Transverse colon (tissue), 4 donors: ENCODE measurements around the gene PCYT1A. TPM values are rescaled to one million over a fixed set of nuclear protein-coding genes. Genes with fewer than 3 reads are reported as not detected.

ENCODE experiments used
- DNase-seq: peaks from one replicate; pipeline ENCODE4 v3.0.0-alpha.2; 2019
- H3K27ac ChIP-seq, 4 donors: fragments of 200-600 bp; sonication (generic); 2 replicates each; pipeline ENCODE4 v1.5.1; 2016 to 2018; ENCODE audit warnings: inconsistent platforms in 4 of 4
- H3K27me3 ChIP-seq: fragments of 200-600 bp; sonication (generic); 2 replicates; pipeline ENCODE4 v1.5.1; 2017; ENCODE audit warnings: inconsistent platforms
- H3K36me3 ChIP-seq, 4 donors: fragments of 200-600 bp; sonication (generic); 2 replicates each; pipeline ENCODE4 v1.5.1; 2017 to 2019; ENCODE audit warnings: inconsistent platforms in 4 of 4
- H3K4me1 ChIP-seq, 4 donors: fragments of 200-600 bp; sonication (generic); 2 replicates each; pipeline ENCODE4 v1.5.1; 2017 to 2020; ENCODE audit warnings: inconsistent platforms in 4 of 4
- H3K4me3 ChIP-seq, 4 donors: fragments of 200-600 bp; sonication (generic); 1 replicate in 1 of 4; 2 replicates in 3 of 4; pipeline versions ENCODE4 v1.5.1 to v1.6.1; 2017 to 2019; ENCODE audit warnings: inconsistent platforms in 4 of 4
- H3K9me3 ChIP-seq, 2 donors: fragments of 200-600 bp; sonication (generic); 2 replicates each; pipeline ENCODE4 v1.5.1; 2017 to 2019; ENCODE audit warnings: inconsistent platforms in 2 of 2
- CTCF ChIP-seq, 5 experiments: fragments of 200-600 bp in 3 of 5; fragments of 450-650 bp in 2 of 5; sonication (generic) in 3 of 5; IDR thresholded peaks; 1 replicate in 2 of 5; 2 replicates in 3 of 5; pipeline ENCODE4 v1.5.1; 2016 to 2017; ENCODE audit warnings: antibody characterized with exemption in 5 of 5, inconsistent platforms in 3 of 5, mild to moderate bottlenecking in 2 of 5, moderate library complexity in 1 of 5
- EP300 ChIP-seq: sonication (generic); formaldehyde crosslinking; IDR thresholded peaks from one replicate; pipeline ENCODE4 v1.6.1; 2017; ENCODE audit warnings: antibody characterized with exemption, low read depth
- POLR2A ChIP-seq: fragments of 450-650 bp; IDR thresholded peaks from one replicate; pipeline ENCODE4 v1.6.1; 2016; ENCODE audit warnings: antibody characterized with exemption, mild to moderate bottlenecking, moderate library complexity
- POLR2AphosphoS5 ChIP-seq, 3 donors: sonication (generic); formaldehyde crosslinking; IDR thresholded peaks; one replicate each; pipeline ENCODE4 v1.6.1; 2016; ENCODE audit warnings: antibody characterized with exemption in 3 of 3
- WGBS, 2 donors: methylation state at CpG; one replicate each; pipeline ENCODE4 v1.1.5; 2018; ENCODE audit warnings: low coverage in 1 of 2; 5-methylcytosine and 5-hydroxymethylcytosine counted together
- in situ Hi-C, 4 donors: fragments of 200-750 bp; cut with MboI; loops; one replicate each; pipeline versions ENCODE4 v1.15.0 to v1.15.1; 2017; ENCODE audit warnings: low sequenced_read_pairs in 3 of 4, low pct_ligation_motif_present in 1 of 4, low pct_unique_long_range_greater_than_20kb in 1 of 4
- intact Hi-C: fragments of 100-400 bp; cut with DNase I; formaldehyde crosslinking; loops from one replicate; pipeline ENCODE4 v1.15.1; 2023; ENCODE audit warnings: low total_unique reads
- total RNA-seq, 4 donors: library from RNA; depleted of rRNA; stranded (reverse); fragments of >200 nt; gene quantifications; one replicate each; pipeline ENCODE4 v1.1.0, GENCODE V29; 2016

Gene PCYT1A
- total RNA-seq, 4 donors from 2014 or later: 50.1 to 104 (median 76.2) TPM

GRCh38 chr3:196227629-196228493, 59.7 kb downstream of the PCYT1A start:
- WGBS, 2 donors: 33 to 63% methylated on average over 5 to 23 of the region's 24 CpGs
- H3K9me3 ChIP-seq: no peaks in the 10 kb centered on the region
- no peak overlapping the region for H3K4me3 ChIP-seq
- no peaks in the 10 kb centered on the region for H3K27me3 ChIP-seq
- intact Hi-C loops (no loop called here), in situ Hi-C loops (no loop called here)
- TF ChIP-seq CTCF (IDR thresholded peaks at IDR 0.05) (no peak), EP300 (no peak), POLR2A (no peak), POLR2AphosphoS5 (IDR thresholded peaks at IDR 0.05) (no peak)
- no peak for DNase-seq
- H3K4me1 ChIP-seq: peaks cover 0 to 3% (median 0%) of the 10 kb centered on the region in 4 donors
- H3K36me3 ChIP-seq: no peaks in the 10 kb centered on the region
- no peak overlapping the region for H3K27ac ChIP-seq

GRCh38 chr3:196227121-196227561, 60.4 kb downstream of the PCYT1A start:
- intact Hi-C loops: no loop called here
- DNase-seq: no peak
- Histone ChIP-seq H3K4me1 (peaks cover 0 to 3% (median 0%) of the 10 kb centered on the region in 4 donors), H3K27me3 (no peaks in the 10 kb centered on the region), H3K9me3 (no peaks in the 10 kb centered on the region), H3K4me3 (no peak overlapping the region), H3K27ac (no peak overlapping the region), H3K36me3 (no peaks in the 10 kb centered on the region)
- no peak for TF ChIP-seq POLR2AphosphoS5 (IDR thresholded peaks at IDR 0.05)
- TF ChIP-seq CTCF (IDR thresholded peaks at IDR 0.05): no peak
- TF ChIP-seq POLR2A: no peak
- no peak for TF ChIP-seq EP300
- in situ Hi-C loops: no loop called here
- 67 to 84% methylated on average over 3 to 14 of the region's 14 CpGs for WGBS, 2 donors

- TF ChIP-seq EP300 (no peak), POLR2AphosphoS5 (IDR thresholded peaks at IDR 0.05) (no peak), POLR2A (no peak), CTCF (IDR thresholded peaks at IDR 0.05) (no peak)
- 89 to 92% methylated on average over 6 to 15 of the region's 15 CpGs for WGBS, 2 donors
- H3K27me3 ChIP-seq: no peaks in the 10 kb centered on the region
Observed at GRCh38 chr3:196225763-196226364, 61.7 kb downstream of the PCYT1A start.

GRCh38 chr3:196225086-196225485, 62.4 kb downstream of the PCYT1A start:
- DNase-seq: no peak
- Histone ChIP-seq H3K27ac (no peak overlapping the region), H3K36me3 (no peaks in the 10 kb centered on the region), H3K4me3 (no peak overlapping the region), H3K4me1 (peaks cover 0 to 3% (median under 1%) of the 10 kb centered on the region in 4 donors), H3K27me3 (no peaks in the 10 kb centered on the region), H3K9me3 (no peaks in the 10 kb centered on the region)
- TF ChIP-seq POLR2A (no peak), CTCF (IDR thresholded peaks at IDR 0.05) (no peak), POLR2AphosphoS5 (IDR thresholded peaks at IDR 0.05) (no peak), EP300 (no peak)
- intact Hi-C loops (no loop called here), in situ Hi-C loops (no loop called here)
- 86% methylated on average over 10 of the region's 10 CpGs; no CpG with 5 or more reads in 1 of the 2 donors for WGBS, 2 donors

More at GRCh38 chr3:196225763-196226364, 61.7 kb downstream of the PCYT1A start:
- Histone ChIP-seq H3K4me1 (peaks cover 0 to 3% (median 0%) of the 10 kb centered on the region in 4 donors), H3K9me3 (no peaks in the 10 kb centered on the region), H3K4me3 (no peak overlapping the region), H3K27ac (no peak overlapping the region), H3K36me3 (no peaks in the 10 kb centered on the region)
- intact Hi-C loops (no loop called here), in situ Hi-C loops (no loop called here)
- no peak for DNase-seq
